ENCODE data around the gene LINC01488. TPM values are rescaled to one million over a fixed set of nuclear protein-coding genes. Genes with fewer than 3 reads are reported as not detected.

Gene LINC01488
- total and polyA plus RNA-seq, 9 of the 15 experiments (the other 6 are each of a cell fraction or from before 2014, with no cell fraction given) = not detected

- ChIA-PET POLR2A (interaction anchor here (0.6 kb wide), 1 partner anchor 563 kb away, joined by 3 read pairs; no protein-coding TSS in a partner anchor), CTCF (ENCODE audit: low intra/inter-chr PET ratio) (no interaction called here)
- WGBS (ENCODE audit: insufficient coverage, low coverage, missing lambda C conversion rate) = 12% methylated on average over 22 of the region's 30 CpGs
- Histone ChIP-seq H3K27ac (ENCODE audit: extremely low read depth, low read depth, low read length) (no peak overlapping the region), H3K79me2 (ENCODE audit: control insufficient read depth, insufficient read depth, low read length) (no peaks in the 10 kb centered on the region), H3K9me1 (ENCODE audit: control insufficient read depth, insufficient read depth, low read length) (no peaks in the 10 kb centered on the region), H3K4me2 (ENCODE audit: insufficient read depth, low read length) (no peak overlapping the region), H3K4me3 (no peak overlapping the region), H3K9me3 (replicated peaks; ENCODE audit: control insufficient read depth, insufficient read depth, low read depth, low read length) (no peaks in the 10 kb centered on the region), H4K20me1 (replicated peaks; ENCODE audit: control insufficient read depth, insufficient read depth, low read length) (0 out of 2 replicates have a peak, but pooled peaks cover 3% of the 10 kb centered on the region), H3K9ac (ENCODE audit: insufficient read depth in 1 of 2, low read depth in 2 of 2, low read length in 2 of 2) (0 out of 4 replicates have a peak overlapping the region, but pooled peaks of 1 of the 2 experiments have one; percentile 5), H3K27me3 (ENCODE audit: control insufficient read depth in 2 of 2, insufficient read depth in 2 of 2, low read length in 2 of 2) (peaks cover 33 to 79% of the 10 kb centered on the region in 2 experiments), H2AFZ (ENCODE audit: low read depth, low read length) (no peak overlapping the region), H3K36me3 (ENCODE audit: control insufficient read depth, insufficient read depth, low read length) (no peaks in the 10 kb centered on the region), H3K4me1 (replicated peaks in 1 of 2; ENCODE audit: control insufficient read depth in 2 of 2, insufficient read depth in 2 of 2, low read length in 2 of 2) (peaks cover 0 to 12% of the 10 kb centered on the region in 2 experiments; a peak in 2 of 5 replicates)
- peak in 2 of 4 experiments; percentile 40 to 46 for DNase-seq (ENCODE audit: extremely low read depth in 1 of 4, low spot score in 3 of 4)
- FAIRE-seq = no peak
- BruUV-seq (replicated peaks) = no TSS peak
- TF ChIP-seq BRF1 (IDR thresholded peaks at IDR 0.05; ENCODE audit: borderline replicate concordance, extremely low read depth, insufficient read length) = no peak
- TF ChIP-seq ZNF583 (CRISPR knock-in tag; IDR thresholded peaks at IDR 0.05) = no peak
- no peak for TF ChIP-seq MEF2A (IDR thresholded peaks at IDR 0.05; ENCODE audit: control insufficient read depth, low read depth, low read length)
- TF ChIP-seq CEBPG (CRISPR knock-in tag; IDR thresholded peaks at IDR 0.05) = no peak
- TF ChIP-seq CEBPG (tag; conservative IDR thresholded peaks at IDR 0.05 in 1 of 2, IDR thresholded peaks at IDR 0.05 in 1 of 2) = no peak
- no peak for TF ChIP-seq ZNF143 (CRISPR knock-in tag; IDR thresholded peaks at IDR 0.05)
- TF ChIP-seq MIER1 (IDR thresholded peaks at IDR 0.05; ENCODE audit: low read depth) = no peak
- TF ChIP-seq ATF6 (CRISPR knock-in tag; IDR thresholded peaks at IDR 0.05) = no peak
- no peak for TF ChIP-seq ZBTB12 (CRISPR knock-in tag; IDR thresholded peaks at IDR 0.05)
- no peak for TF ChIP-seq EWSR1 (IDR thresholded peaks at IDR 0.05; ENCODE audit: borderline replicate concordance, low read depth, partially characterized antibody)
- no peak for TF ChIP-seq RAD51 (IDR thresholded peaks at IDR 0.05; ENCODE audit: borderline replicate concordance, low read depth)
- intact Hi-C loops (cut with micrococcal nuclease) = no loop called here
- in situ Hi-C loops (cut with MboI) = no loop called here
- peak; percentile 62; the same call in 2 of the 3 replicates for ATAC-seq
These were observed 58.9 kb downstream of the LINC01488 start for GRCh38 chr11:69540118-69541000.

All from K562 (cell line).